ENCODE data around the gene CCNL2. TPM values are rescaled to one million over a fixed set of nuclear protein-coding genes. Genes with fewer than 3 reads are reported as not detected.

Gene CCNL2
- total RNA-seq, 1 experiment from 2014 or later, result 142 TPM

- TF ChIP-seq, protein P1, sequence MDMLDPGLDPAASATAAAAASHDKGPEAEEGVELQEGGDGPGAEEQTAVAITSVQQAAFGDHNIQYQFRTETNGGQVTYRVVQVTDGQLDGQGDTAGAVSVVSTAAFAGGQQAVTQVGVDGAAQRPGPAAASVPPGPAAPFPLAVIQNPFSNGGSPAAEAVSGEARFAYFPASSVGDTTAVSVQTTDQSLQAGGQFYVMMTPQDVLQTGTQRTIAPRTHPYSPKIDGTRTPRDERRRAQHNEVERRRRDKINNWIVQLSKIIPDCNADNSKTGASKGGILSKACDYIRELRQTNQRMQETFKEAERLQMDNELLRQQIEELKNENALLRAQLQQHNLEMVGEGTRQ (CRISPR knock-in tag; IDR thresholded peaks at IDR 0.05), result no peak
- TF ChIP-seq NFATC4 (CRISPR knock-in tag; IDR thresholded peaks at IDR 0.05) (no peak), ZNF396 (CRISPR knock-in tag; IDR thresholded peaks at IDR 0.05; ENCODE audit: borderline replicate concordance) (no peak), ELF4 (CRISPR knock-in tag; IDR thresholded peaks at IDR 0.05; ENCODE audit: low read depth) (no peak), IRF2 (CRISPR knock-in tag; IDR thresholded peaks at IDR 0.05; ENCODE audit: borderline replicate concordance, low read depth) (no peak), ERG (CRISPR knock-in tag; IDR thresholded peaks at IDR 0.05) (no peak), JUN (CRISPR knock-in tag; IDR thresholded peaks at IDR 0.05) (no peak), ZNF138 (CRISPR knock-in tag; conservative IDR thresholded peaks at IDR 0.05) (no peak), SMAD3 (CRISPR knock-in tag; IDR thresholded peaks at IDR 0.05; ENCODE audit: borderline replicate concordance) (no peak), IRF1 (CRISPR knock-in tag; IDR thresholded peaks at IDR 0.05) (no peak), CREB1 (CRISPR knock-in tag; IDR thresholded peaks at IDR 0.05) (no peak), E2F4 (CRISPR knock-in tag; IDR thresholded peaks at IDR 0.05; ENCODE audit: borderline replicate concordance, low read depth) (no peak), ATF3 (CRISPR knock-in tag; conservative IDR thresholded peaks at IDR 0.05) (no peak)
- TF ChIP-seq, protein P2, sequence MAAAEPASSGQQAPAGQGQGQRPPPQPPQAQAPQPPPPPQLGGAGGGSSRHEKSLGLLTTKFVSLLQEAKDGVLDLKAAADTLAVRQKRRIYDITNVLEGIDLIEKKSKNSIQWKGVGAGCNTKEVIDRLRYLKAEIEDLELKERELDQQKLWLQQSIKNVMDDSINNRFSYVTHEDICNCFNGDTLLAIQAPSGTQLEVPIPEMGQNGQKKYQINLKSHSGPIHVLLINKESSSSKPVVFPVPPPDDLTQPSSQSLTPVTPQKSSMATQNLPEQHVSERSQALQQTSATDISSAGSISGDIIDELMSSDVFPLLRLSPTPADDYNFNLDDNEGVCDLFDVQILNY (CRISPR knock-in tag; IDR thresholded peaks at IDR 0.05), result no peak
- TF ChIP-seq, protein P3, sequence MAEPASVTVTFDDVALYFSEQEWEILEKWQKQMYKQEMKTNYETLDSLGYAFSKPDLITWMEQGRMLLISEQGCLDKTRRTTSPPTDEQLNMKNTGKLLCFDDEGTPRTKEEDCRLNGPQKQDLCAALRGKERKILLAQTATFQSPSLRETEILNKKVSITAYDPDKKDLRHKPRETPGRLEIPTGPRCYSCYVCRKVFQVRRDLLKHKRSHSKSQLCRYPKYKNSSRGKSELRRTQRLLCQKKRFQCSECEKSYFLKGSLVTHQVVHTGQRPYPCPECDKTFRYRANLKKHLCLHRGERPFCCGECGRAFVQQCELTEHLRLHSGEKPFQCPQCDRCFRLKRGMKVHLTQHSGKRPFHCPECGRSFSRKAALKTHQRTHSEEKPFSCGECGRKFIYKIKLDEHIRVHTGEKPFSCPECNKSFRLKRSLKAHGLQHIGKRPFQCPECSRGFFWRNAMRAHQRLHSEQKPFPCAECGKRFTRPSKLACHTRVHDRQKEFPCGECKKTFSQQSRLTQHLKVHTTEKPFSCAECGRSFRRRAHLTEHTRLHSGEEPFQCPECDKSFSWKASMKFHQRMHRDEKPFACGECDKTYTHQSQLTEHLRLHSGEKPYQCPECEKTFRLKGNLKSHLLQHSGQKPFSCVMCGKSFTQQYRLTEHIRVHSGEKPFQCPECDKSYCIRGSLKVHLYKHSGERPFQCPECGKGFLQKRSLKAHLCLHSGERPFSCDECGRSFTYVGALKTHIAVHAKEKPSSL (CRISPR knock-in tag; conservative IDR thresholded peaks at IDR 0.05), result no peak
- TF ChIP-seq, protein P4, sequence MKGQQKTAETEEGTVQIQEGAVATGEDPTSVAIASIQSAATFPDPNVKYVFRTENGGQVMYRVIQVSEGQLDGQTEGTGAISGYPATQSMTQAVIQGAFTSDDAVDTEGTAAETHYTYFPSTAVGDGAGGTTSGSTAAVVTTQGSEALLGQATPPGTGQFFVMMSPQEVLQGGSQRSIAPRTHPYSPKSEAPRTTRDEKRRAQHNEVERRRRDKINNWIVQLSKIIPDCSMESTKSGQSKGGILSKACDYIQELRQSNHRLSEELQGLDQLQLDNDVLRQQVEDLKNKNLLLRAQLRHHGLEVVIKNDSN (CRISPR knock-in tag; IDR thresholded peaks at IDR 0.05), result no peak
- Mint-ChIP-seq H3K4me3 (no peak overlapping the region), H3K9me3 (no peaks in the 10 kb centered on the region), H3K4me1 (no peaks in the 10 kb centered on the region), H3K27me3 (ENCODE audit: low read depth) (no peaks in the 10 kb centered on the region), H3K27ac (no peak overlapping the region), H3K36me3 (peaks cover 93% of the 10 kb centered on the region)
- ChIA-PET POLR2A (no interaction called here), CTCF (no interaction called here)
- no peak for DNase-seq (ENCODE audit: low spot score)
- no peak for ATAC-seq
Observed at GRCh38 chr1:1391225-1391624, 7.9 kb downstream of the CCNL2 start.

DNA sequence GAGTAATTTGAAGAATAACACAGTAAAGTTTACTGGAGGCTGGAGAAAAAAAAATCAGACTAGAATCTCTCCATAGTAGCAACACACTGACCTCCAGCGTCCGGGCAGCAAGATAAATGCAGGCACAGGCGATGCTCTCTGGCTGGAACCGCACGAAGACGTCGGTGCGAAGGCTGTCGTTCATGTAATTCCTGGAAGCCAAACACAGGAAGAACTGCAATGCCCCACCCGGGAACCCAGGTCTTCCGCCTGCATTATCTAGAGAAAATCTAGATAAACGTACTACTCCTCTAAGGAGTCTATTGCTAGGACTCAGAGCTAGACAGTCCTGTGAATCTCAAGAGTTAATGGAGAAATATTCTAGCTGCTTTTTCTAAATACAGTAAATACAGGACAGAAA, 8.5 kb downstream of the CCNL2 start:
- H3K36me3 Mint-ChIP-seq, result peaks cover 96% of the 10 kb centered on the region
- H3K4me1 Mint-ChIP-seq, result no peaks in the 10 kb centered on the region
- CTCF ChIA-PET, result no interaction called here
- H3K9me3 Mint-ChIP-seq, result no peaks in the 10 kb centered on the region
- ATAC-seq (no peak), DNase-seq (ENCODE audit: low spot score) (no peak)
- TF ChIP-seq ZNF219 (CRISPR knock-in tag; IDR thresholded peaks at IDR 0.05; ENCODE audit: borderline replicate concordance) (no peak), CTCF (IDR thresholded peaks at IDR 0.05) (no peak), TEAD4 (CRISPR knock-in tag; IDR thresholded peaks at IDR 0.05) (no peak)
- no peak overlapping the region for H3K4me3 Mint-ChIP-seq
- no peak overlapping the region for H3K27ac Mint-ChIP-seq
- H3K27me3 Mint-ChIP-seq (ENCODE audit: low read depth), result no peaks in the 10 kb centered on the region
- POLR2A ChIA-PET, result no interaction called here

Data from WTC11 (cell line).